K562 (cell line): Measurements from ENCODE around the gene DGKB. TPM values are rescaled to one million over a fixed set of nuclear protein-coding genes. Genes with fewer than 3 reads are reported as not detected.

Source experiments
- ATAC-seq: fragments of 200-7000 bp; cut with Tn5 transposase; 3 replicates; pipeline ENCODE4 v1.9.1; 2020; ENCODE audit warnings: moderate library complexity
- BruUV-seq: library from RNA; stranded (reverse); fragments of 400-500 nt; replicated peaks from 2 replicates; lab custom pipeline; 2021; lab: Mats Ljungman, UMichigan
- CTCF ChIA-PET: fragments of 300-600 bp; formaldehyde crosslinking; extraction: SDS; loops from one replicate; lab custom pipeline; 2021; ENCODE audit warnings: low intra/inter-chr PET ratio; lab: Yijun Ruan, JAX
- POLR2A ChIA-PET: fragments of 300-600, 350-650 bp; sonication (Branson Sonifier 250); formaldehyde crosslinking; extraction: SDS; loops from one replicate; lab custom pipeline; 2021; ENCODE audit warnings: antibody characterized with exemption, inconsistent platforms; lab: Yijun Ruan, JAX
- DNase-seq, 4 experiments: peaks; one replicate each; pipeline versions ENCODE4 v3.0.0 to v3.0.0-alpha.2; 2011 to 2018; ENCODE audit warnings: low spot score in 3 of 4, mixed read lengths in 3 of 4; ENCODE audit errors: extremely low read depth in 1 of 4
- FAIRE-seq: peaks from 2 replicates; lab custom pipeline; 2011; peaks lifted over from hg19 to GRCh38; lab: Jason Lieb, UNC
- H2AFZ ChIP-seq: 2 replicates; pipeline ENCODE4 v1.6.0; 2011; ENCODE audit warnings: low read depth, low read length, control low read depth, inconsistent platforms
- H3K27ac ChIP-seq: fragments of 200-600 bp; 3 replicates; pipeline ENCODE4 v1.8.0; 2011; ENCODE audit warnings: low read depth, mild to moderate bottlenecking, control low read depth, inconsistent platforms, low read length, moderate library complexity, mixed read lengths; ENCODE audit errors: extremely low read depth
- H3K27me3 ChIP-seq, 2 experiments: fragments of 300-600 bp in 1 of 2; 2 replicates in 1 of 2; 3 replicates in 1 of 2; pipeline versions ENCODE4 v1.6.0 to v1.8.0; 2011; ENCODE audit warnings: inconsistent platforms in 2 of 2, low read length in 2 of 2, mild to moderate bottlenecking in 1 of 2, mixed read lengths in 1 of 2, moderate library complexity in 1 of 2; ENCODE audit not compliant: control insufficient read depth in 2 of 2, insufficient read depth in 2 of 2
- H3K36me3 ChIP-seq: fragments of 300-600 bp; 3 replicates; pipeline ENCODE4 v1.8.0; 2011; ENCODE audit warnings: mild to moderate bottlenecking, low read length, inconsistent platforms; ENCODE audit not compliant: control insufficient read depth, insufficient read depth
- H3K4me1 ChIP-seq, 2 experiments: fragments of 200-600 bp in 1 of 2; replicated peaks in 1 of 2; 2 replicates in 1 of 2; 3 replicates in 1 of 2; pipeline versions ENCODE4 v1.5.1 to v1.8.0; 2011; ENCODE audit warnings: inconsistent platforms in 2 of 2, low read length in 2 of 2, mild to moderate bottlenecking in 1 of 2, mixed read lengths in 1 of 2, moderate library complexity in 1 of 2; ENCODE audit not compliant: control insufficient read depth in 2 of 2, insufficient read depth in 2 of 2
- H3K4me2 ChIP-seq: 2 replicates; pipeline ENCODE4 v1.6.1; 2011; ENCODE audit warnings: low read length, control low read depth, inconsistent platforms, mixed read lengths; ENCODE audit not compliant: insufficient read depth
- H3K4me3 ChIP-seq: fragments of 200-600 bp; sonication (generic), shearing (Covaris generic); 2 replicates; pipeline ENCODE4 v1.5.1; 2016; ENCODE audit warnings: control low read depth, inconsistent platforms
- H3K79me2 ChIP-seq: fragments of 200-600 bp; 3 replicates; pipeline ENCODE4 v1.8.0; 2011; ENCODE audit warnings: low read length, inconsistent platforms; ENCODE audit not compliant: control insufficient read depth, insufficient read depth
- H3K9ac ChIP-seq, 2 experiments: 2 replicates each; pipeline versions ENCODE4 v1.6.0 to v1.6.1; 2011; ENCODE audit warnings: low read depth in 2 of 2, low read length in 2 of 2, control low read depth in 1 of 2, inconsistent platforms in 1 of 2, mild to moderate bottlenecking in 1 of 2, mixed read lengths in 1 of 2; ENCODE audit not compliant: insufficient read depth in 1 of 2
- H3K9me1 ChIP-seq: one replicate; pipeline ENCODE4 v1.6.0; 2011; ENCODE audit warnings: inconsistent platforms, mild to moderate bottlenecking, low read length, moderate library complexity; ENCODE audit not compliant: control insufficient read depth, insufficient read depth
- H3K9me3 ChIP-seq: replicated peaks from 2 replicates; pipeline ENCODE4 v1.5.1; 2011; ENCODE audit warnings: low read depth, low read length, inconsistent platforms; ENCODE audit not compliant: control insufficient read depth, insufficient read depth
- H4K20me1 ChIP-seq: replicated peaks from 2 replicates; pipeline ENCODE4 v1.6.1; 2011; ENCODE audit warnings: low read length, inconsistent platforms, mixed read lengths; ENCODE audit not compliant: control insufficient read depth, insufficient read depth
- ARNT ChIP-seq, 2 experiments: fragments of 450-650 bp; IDR thresholded peaks; 2 replicates each; pipeline ENCODE4 v1.6.1; 2016; ENCODE audit warnings: mild to moderate bottlenecking in 1 of 2
- CTBP1 ChIP-seq: fragments of 450-650 bp; IDR thresholded peaks from 2 replicates; pipeline ENCODE4 v1.6.1; 2016; ENCODE audit warnings: borderline replicate concordance
- HMG20B ChIP-seq: fragments of 250-450 bp; sonication (Bioruptor Pico); IDR thresholded peaks from 2 replicates; pipeline ENCODE4 v1.5.0; 2021; ENCODE audit warnings: mild to moderate bottlenecking
- KDM1A ChIP-seq, 2 experiments: fragments of 450-650 bp; IDR thresholded peaks; 2 replicates each; pipeline ENCODE4 v1.6.1; 2016; ENCODE audit warnings: mild to moderate bottlenecking in 2 of 2
- KDM4B ChIP-seq, 2 experiments: fragments of 450-650 bp in 1 of 2; sonication (generic) in 1 of 2; IDR thresholded peaks; 2 replicates each; pipeline ENCODE4 v1.6.1; 2016 to 2017; ENCODE audit warnings: borderline replicate concordance in 2 of 2, antibody characterized with exemption in 1 of 2, low read depth in 1 of 2, mild to moderate bottlenecking in 1 of 2
- MAFK ChIP-seq: IDR thresholded peaks from 2 replicates; pipeline ENCODE4 v1.6.1; 2011; ENCODE audit warnings: low read length, improper control_type of control experiment
- MCM5 ChIP-seq: fragments of 450-650 bp; IDR thresholded peaks from 2 replicates; pipeline ENCODE4 v1.6.1; 2016; ENCODE audit warnings: low read depth
- NFE2 ChIP-seq: IDR thresholded peaks from 2 replicates; pipeline ENCODE4 v1.6.1; 2014; ENCODE audit warnings: antibody characterized with exemption, low read depth
- NUFIP1 ChIP-seq: fragments of 450-650 bp; IDR thresholded peaks from 2 replicates; pipeline ENCODE4 v1.6.1; 2018; ENCODE audit not compliant: partially characterized antibody
- PHB2 ChIP-seq: fragments of 450-650 bp; IDR thresholded peaks from 2 replicates; pipeline ENCODE4 v1.6.1; 2017; ENCODE audit warnings: low read depth
- TCF3 ChIP-seq: sonication (generic); formaldehyde crosslinking; IDR thresholded peaks from 2 replicates; pipeline ENCODE4 v1.4.0; 2020; ENCODE audit warnings: mild to moderate bottlenecking, missing genetic modification reagents
- ZC3H4 ChIP-seq: sonication (generic); formaldehyde crosslinking; IDR thresholded peaks from 2 replicates; pipeline ENCODE4 v1.9.0; 2021; ENCODE audit warnings: missing genetic modification reagents, borderline replicate concordance
- ZNF197 ChIP-seq: fragments of 200-800 bp; sonication (Bioruptor generic); IDR thresholded peaks from 2 replicates; pipeline ENCODE4 v1.6.1; 2016; ENCODE audit warnings: low read depth, missing genetic modification characterization, missing compliant biosample characterization
- ZNF311 ChIP-seq: fragments of 250-450 bp; sonication (Bioruptor Pico); IDR thresholded peaks from 2 replicates; pipeline ENCODE4 v1.4.0; 2020; ENCODE audit warnings: mild to moderate bottlenecking, moderate library complexity
- ZNF696 ChIP-seq: fragments of 250-450 bp; sonication (Bioruptor Pico); conservative IDR thresholded peaks from 2 replicates; pipeline ENCODE4 v1.4.0; 2020; ENCODE audit warnings: mild to moderate bottlenecking, moderate library complexity
- whole genome bisulfite sequencing: fragments of 100-300 bp; shearing (Covaris generic); methylation state at CpG from one replicate; pipeline ENCODE4 v1.1.6; 2016; ENCODE audit warnings: low coverage, mixed read lengths; ENCODE audit not compliant: insufficient coverage; ENCODE audit errors: missing lambda C conversion rate; 5-methylcytosine and 5-hydroxymethylcytosine counted together
- in situ Hi-C: fragments of 300-500 bp; cut with MboI; formaldehyde crosslinking; loops from 4 replicates; pipeline ENCODE4 v1.15.0; 2018; ENCODE audit warnings: inconsistent platforms, mixed read lengths
- intact Hi-C: fragments of 100-400 bp; cut with micrococcal nuclease; formaldehyde crosslinking; loops from 2 replicates; pipeline ENCODE4 v1.14.2; 2022
- polyA plus RNA-seq, 8 experiments: library from polyadenylated mRNA; depleted of rRNA in 4 of 8; stranded (reverse) in 5 of 8; unstranded in 3 of 8; fragments of >200 nt; fragmentation: Nextera tagmentation in 2 of 8; fragmentation: Illumina TruSeq in 1 of 8; extraction: Ambion mirVana in 2 of 8; extraction: Trizol in 1 of 8; gene quantifications; 2 replicates each; pipeline versions ENCODE4 v1.2.1 to v1.2.3, GENCODE V29; 2011 to 2014; ENCODE audit warnings: inconsistent platforms in 1 of 8, missing spikeins in 1 of 8
- total RNA-seq, 7 experiments: library from RNA; depleted of rRNA in 6 of 7; stranded (reverse); fragments of >200 nt in 6 of 7; fragmentation: Illumina TruSeq in 2 of 7; extraction: Trizol in 2 of 7; gene quantifications; 2 replicates each; pipeline versions ENCODE4 v1.2.1 to v1.2.3, GENCODE V29; 2011 to 2021; ENCODE audit warnings: low replicate concordance in 1 of 7

The DGKB gene
- total and polyA plus RNA-seq, 9 of the 15 experiments (the other 6 are each of a cell fraction or from before 2014, with no cell fraction given), result 0.01 TPM; not detected in 8

DNA sequence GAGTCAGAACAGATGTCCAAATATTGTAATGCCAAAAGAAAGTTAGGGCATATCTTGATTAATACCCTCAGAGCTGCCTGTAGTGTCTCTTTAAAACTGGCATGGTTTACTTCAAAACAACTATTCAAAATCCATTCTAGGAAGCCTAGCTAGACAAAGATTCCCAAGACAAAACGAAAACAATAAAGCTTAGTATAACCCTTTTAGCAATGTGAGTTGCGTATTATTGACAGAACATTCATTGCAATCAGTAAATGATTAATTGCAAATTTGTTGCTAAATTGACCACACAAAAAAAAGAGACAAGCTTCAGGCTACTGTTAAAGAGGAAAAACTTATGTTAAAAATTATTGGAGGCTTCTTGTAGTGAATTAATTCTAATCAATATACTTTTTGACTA is 406.9 kb downstream of the DGKB start:
- ATAC-seq, result no peak
- DNase-seq, result no peak
- in situ Hi-C loops (no loop called here), intact Hi-C loops (no loop called here)
- no peaks in the 10 kb centered on the region for H4K20me1 ChIP-seq
- no peak overlapping the region for H3K4me2 ChIP-seq
- no peak for FAIRE-seq
- no peak overlapping the region for H2AFZ ChIP-seq
- no peak overlapping the region for H3K9ac ChIP-seq
- no TSS peak for BruUV-seq
- H3K27me3 ChIP-seq, result no peaks in the 10 kb centered on the region
- H3K36me3 ChIP-seq, result no peaks in the 10 kb centered on the region
- TF ChIP-seq CTBP1 (no peak), ZNF311 (CRISPR knock-in tag) (no peak), NFE2 (no peak), MAFK (no peak)
- no peaks in the 10 kb centered on the region for H3K9me3 ChIP-seq
- H3K9me1 ChIP-seq, result no peaks in the 10 kb centered on the region
- WGBS, result 0% methylated on average over 2 of the region's 2 CpGs
- H3K27ac ChIP-seq, result no peak overlapping the region
- H3K4me3 ChIP-seq, result no peak overlapping the region
- CTCF ChIA-PET, result no interaction called here
- H3K4me1 ChIP-seq, result no peaks in the 10 kb centered on the region
- no peaks in the 10 kb centered on the region for H3K79me2 ChIP-seq
- POLR2A ChIA-PET, result no interaction called here

- in situ Hi-C loops (no loop called here), intact Hi-C loops (no loop called here)
- Histone ChIP-seq H4K20me1 (no peaks in the 10 kb centered on the region), H3K4me1 (no peaks in the 10 kb centered on the region), H3K27ac (no peak overlapping the region), H3K27me3 (no peaks in the 10 kb centered on the region)
- TF ChIP-seq KDM4B (IDR thresholded peaks at IDR 0.05; ENCODE audit: borderline replicate concordance in 2 of 2, low read depth in 1 of 2) (no peak), ZNF197 (no peak), ZNF696 (CRISPR knock-in tag) (no peak), KDM1A (IDR thresholded peaks at IDR 0.05) (no peak), PHB2 (no peak), MCM5 (no peak), HMG20B (CRISPR knock-in tag) (no peak), ARNT (IDR thresholded peaks at IDR 0.05) (no peak), TCF3 (CRISPR knock-in tag) (no peak), NUFIP1 (no peak), ZC3H4 (CRISPR knock-in tag) (no peak)
- TF ChIP-seq, all 486 proteins: peak for 0
- no peak overlapping the region for H3K9ac ChIP-seq
- ChIA-PET CTCF (interaction anchor here (0.7 kb wide), 1 partner anchor 1048 kb away, joined by 5 read pairs; no protein-coding TSS in a partner anchor), POLR2A (no interaction called here)
- no peaks in the 10 kb centered on the region for H3K36me3 ChIP-seq
- WGBS, result 0% methylated on average over 3 of the region's 3 CpGs
- no peaks in the 10 kb centered on the region for H3K79me2 ChIP-seq
- FAIRE-seq (no peak), DNase-seq (no peak), ATAC-seq (no peak)
- no peaks in the 10 kb centered on the region for H3K9me1 ChIP-seq
- no peak overlapping the region for H2AFZ ChIP-seq
- BruUV-seq, result no TSS peak
- H3K4me3 ChIP-seq, result no peak overlapping the region
- no peaks in the 10 kb centered on the region; the same call in 1 of the 2 replicates for H3K9me3 ChIP-seq
- H3K4me2 ChIP-seq, result no peak overlapping the region
Measured at GRCh38 chr7:14487701-14488395, 414.7 kb downstream of the DGKB start.
